HG03457 (cell line): ENCODE measurements around the gene PICALM.
"Not testable (repeated sequence)": the region's sequence is repeated elsewhere in the genome, so short reads cannot be mapped to it uniquely, and the experiment has no call there.

Experiments used
- ATAC-seq: cut with Tn5 transposase; IDR thresholded peaks from one replicate; pipeline ENCODE4 v1.9.1; 2021; ENCODE audit warnings: moderate number of reproducible peaks; ENCODE audit not compliant: unreplicated experiment

The PICALM gene

DNA sequence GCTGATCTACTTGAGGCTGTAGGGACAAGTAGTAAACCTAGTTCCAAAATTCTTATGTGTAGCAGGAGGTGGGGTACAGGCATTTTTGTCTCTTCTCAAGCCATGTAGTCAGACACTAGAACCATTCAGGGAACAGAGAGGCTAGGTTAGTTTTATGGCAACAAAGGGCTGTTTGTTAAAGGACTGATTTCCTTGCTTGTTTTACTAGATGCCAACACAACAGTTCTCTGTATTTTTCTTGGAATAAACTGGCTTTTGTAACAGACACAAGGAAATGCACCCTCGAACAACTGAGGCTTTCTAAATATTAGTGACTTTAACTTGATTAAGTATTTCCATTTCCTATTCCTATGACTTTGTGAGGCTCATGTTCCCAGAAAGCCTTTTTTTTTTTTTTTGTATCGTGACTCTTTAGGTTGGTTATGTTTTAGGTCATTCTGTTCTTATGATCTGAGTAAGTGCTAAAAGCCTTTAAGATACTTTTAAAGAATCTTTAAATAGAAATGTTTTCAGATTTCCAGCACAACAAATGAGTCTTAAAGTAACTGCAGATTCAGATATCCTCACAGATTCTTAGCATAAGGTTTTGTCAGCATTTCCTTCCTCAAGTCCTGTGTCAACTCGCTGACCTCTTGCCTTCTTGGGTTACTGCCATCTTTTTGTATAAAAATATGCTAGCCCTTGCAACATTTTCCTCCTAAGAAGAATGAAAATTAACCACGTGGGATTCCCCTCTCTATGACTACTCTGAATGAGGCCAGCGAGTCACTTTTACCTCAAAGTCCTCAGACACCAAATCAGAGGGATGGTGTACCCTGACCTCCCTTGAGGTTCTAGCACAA, 121.2 kb downstream of the PICALM start:
- no peak for ATAC-seq

DNA sequence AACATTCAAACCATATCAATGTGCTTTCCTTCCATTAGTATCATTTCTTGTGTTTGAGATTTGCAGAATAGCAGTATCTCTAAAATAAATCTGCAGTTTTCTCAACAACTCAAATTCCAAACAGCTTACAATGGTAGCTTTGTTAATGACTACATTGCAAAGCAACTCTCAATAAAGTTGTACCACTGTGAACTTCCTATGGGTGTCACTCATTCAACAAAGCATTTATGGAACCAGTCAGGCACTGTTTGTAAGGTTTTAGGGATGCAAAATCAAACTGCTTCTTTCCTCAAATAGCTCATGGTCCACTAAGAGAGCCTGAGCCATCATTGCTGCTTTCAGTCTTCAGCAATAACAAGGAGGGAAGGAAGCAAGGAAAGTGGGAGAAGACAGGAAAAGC, 122.7 kb downstream of the PICALM start:
- no peak for ATAC-seq

GRCh38 chr11:85945788-85946187, 123.1 kb downstream of the PICALM start:
- no peak for ATAC-seq

DNA sequence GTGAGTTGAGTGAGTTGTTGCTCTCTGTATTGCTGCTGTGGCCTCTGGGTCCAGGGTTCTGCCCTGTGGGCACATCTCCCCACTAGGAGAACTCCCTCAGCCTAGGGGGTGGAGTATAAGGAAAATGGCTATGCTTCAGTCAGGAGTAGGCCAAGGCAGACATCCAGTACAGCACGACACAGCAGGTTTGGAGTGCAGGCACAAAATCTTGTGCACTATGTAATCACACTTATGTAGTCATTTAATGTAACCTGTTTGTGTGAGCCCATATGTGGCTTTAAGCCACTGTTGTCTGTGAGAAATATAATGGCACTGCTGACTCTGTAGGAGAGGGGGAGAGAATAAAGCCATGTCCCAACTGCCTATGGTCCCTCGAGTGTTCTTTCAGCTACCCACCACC, 123.6 kb downstream of the PICALM start:
- ATAC-seq = no peak

DNA sequence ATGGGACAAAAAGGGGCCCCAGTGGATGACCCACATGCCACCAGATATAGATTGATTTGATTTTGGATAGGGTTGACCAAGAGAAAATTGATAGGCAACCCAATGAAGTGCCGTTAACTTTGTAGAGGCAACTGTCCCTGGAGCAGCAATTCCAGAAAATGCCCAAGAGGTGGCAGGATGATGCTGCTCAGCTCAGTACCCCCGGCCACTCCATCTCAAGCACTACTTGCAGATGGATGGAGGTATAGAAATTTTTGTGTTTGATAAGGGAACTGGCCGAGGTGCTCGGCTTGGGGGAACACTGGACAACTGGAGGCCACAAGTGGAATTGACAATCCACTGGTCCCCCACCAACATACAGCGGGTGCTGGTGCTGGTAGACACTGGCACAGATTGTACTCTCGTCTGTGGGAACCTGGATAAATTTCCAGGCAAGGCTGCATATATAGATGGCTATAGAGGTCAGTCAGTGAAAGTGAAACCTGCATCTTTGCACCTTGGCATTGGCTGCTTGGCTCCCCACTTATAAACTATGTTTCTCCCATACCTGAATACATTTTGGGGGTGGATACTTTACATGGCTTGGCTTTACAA, 127.4 kb downstream of the PICALM start:
- no peak for ATAC-seq

DNA sequence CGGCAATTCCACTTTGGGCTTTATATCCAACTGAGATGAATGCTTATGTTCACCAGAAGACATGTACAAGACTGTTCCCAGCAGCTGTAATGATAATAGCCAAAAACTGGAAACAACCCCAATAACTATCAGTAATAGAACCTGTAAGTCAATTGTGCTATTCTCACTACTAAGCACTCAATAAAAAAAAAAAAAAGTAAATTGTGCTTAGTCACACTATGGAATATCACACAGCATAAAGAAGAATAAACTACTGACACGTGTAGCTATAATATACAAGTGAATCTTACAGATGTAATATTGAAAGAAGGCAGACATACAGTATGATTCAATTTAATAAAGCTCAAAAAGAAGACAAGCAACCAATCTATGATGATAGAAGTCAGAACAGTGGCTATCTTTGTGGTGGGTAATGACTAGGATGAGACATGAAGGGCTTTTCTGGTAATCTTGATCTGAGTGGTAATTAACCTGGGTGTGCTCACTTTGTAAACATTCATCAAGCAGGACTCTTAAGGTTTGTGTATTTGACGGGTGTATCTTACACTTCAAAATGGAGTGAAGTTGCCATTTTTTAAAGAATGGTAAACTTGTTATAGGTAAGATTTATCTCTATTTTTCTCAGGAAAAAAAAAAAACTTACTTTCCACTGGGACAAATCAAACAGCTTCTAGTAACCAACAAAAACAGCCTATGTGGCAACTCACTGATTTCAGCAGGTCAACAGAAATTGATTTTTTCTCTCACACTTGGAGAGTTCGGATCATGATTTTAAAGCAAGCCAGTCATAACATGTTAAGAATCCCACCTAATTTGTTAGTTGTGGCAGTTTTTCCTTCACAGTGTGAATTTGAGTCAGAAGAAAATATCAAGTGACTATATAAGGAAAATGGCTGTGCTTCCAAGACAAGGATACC, 129.5 kb downstream of the PICALM start:
- ATAC-seq = no peak

GRCh38 chr11:85937835-85938234, 131.0 kb downstream of the PICALM start:
- ATAC-seq = no peak

DNA sequence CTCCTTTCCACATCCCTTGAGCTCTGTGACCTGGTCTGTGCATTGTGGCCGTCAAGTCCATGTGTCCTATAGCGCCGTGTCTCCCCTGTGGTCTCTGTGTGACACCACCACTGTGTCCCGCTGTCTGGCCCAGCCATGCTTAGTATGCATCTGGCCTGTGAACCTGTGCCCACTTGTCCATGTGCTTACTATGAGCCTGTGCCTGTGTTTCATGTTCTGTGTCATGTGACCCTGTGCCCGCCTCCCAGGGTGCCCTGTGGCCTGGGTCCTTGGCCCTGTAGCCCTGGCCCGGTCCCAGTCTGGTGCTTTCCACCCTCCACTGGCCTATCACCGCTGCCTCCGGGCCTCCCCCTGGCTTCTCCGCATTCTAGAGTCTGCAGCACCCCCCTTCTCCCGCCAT, 133.1 kb downstream of the PICALM start:
- ATAC-seq = no peak

GRCh38 chr11:85934596-85935169, 134.2 kb downstream of the PICALM start:
- ATAC-seq = no peak

DNA sequence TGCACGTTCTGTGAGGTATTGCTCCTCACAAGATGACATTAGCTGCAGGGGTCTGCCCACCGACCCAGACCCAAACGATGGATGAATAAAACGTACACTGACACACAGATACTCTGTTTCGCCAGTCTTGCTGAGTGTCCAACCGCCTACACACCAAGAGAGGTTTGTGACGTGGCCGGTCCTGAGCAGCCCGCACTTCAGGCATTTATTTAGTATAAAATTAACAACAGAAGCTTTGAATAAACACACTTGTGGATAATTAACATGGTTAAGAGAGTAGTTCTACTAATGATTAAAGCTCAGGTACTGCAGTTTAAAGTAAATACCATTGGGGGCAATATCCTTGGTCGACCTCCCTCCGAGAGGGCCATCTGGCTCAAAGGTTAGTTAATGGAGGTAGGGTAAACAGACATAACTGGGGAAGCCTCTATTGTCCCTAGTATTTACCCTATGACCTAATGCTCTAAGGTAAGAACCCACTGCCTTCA, 138.0 kb downstream of the PICALM start:
- ATAC-seq = no peak

GRCh38 chr11:85926653-85927214, 142.2 kb downstream of the PICALM start:
- not testable (repeated sequence) for ATAC-seq

DNA sequence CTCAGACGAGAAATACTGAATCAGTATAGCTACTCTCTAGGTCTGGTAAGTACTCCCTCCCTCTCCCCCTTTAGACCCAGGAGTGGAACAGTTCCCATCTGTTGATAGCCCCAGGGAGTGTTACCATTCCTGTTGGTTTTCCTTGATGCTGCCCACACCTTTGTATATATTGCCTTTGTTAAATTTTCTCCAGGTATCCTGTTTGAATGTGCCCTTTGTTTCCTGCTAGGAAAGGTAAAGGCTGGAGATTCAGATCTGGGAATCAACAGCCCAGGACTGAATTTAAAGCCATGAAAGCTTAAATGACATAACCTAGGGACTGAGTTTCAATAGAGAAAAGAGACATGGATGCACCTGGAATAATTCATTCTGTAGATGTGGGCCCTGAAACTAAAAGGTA, 145.4 kb downstream of the PICALM start:
- no peak for ATAC-seq

DNA sequence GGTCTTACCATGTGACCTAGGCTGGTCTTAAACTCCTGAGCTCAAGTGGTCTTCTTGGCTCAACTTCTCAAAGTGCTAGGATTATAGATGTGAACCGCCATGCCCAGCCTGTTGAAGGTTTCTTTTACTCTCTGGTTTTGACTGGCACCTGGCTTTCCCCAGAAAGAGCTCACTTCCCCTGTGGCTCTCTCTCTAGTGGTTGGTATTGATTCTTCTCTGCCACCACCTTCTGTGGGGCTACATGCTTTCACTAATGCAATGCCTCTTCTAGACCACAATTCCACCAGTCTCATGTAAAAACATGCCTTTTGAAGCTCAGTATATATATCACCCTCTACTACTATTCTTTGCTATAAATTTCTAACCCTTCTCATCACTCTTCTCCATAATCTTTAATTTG, 146.5 kb downstream of the PICALM start:
- ATAC-seq = peak; percentile 99

- no peak for ATAC-seq
Observed at GRCh38 chr11:85918910-85919794, 149.7 kb downstream of the PICALM start.

GRCh38 chr11:85914425-85914824, 154.5 kb downstream of the PICALM start:
- ATAC-seq = no peak

GRCh38 chr11:85913513-85913912, 155.4 kb downstream of the PICALM start:
- no peak for ATAC-seq

DNA sequence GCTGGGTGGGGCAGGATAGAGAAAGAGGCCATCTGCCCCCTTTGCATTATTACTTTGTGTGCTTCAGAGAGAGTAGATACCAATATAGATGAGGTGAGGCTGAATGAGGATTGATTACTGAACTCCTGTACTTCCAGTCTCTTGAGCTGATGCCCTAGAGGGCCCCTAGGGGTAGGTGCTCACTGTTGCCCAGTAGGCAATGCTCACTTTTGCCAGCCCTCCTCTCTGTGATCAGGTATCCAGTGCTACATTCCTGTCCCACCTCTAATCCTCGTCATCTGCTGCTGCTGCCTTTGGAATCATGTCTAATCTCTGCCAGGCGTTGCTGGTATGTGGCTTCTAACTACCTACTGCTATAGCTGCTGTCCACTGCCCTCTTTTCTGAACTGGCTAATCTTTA, 156.5 kb downstream of the PICALM start:
- no peak for ATAC-seq
